A673 (cell line): ENCODE measurements around the gene RBBP8.

Experiments used
- CTCF ChIP-seq: fragments of 300-800, 200-600 bp; sonication (generic); conservative IDR thresholded peaks from 2 replicates; pipeline ENCODE4 v1.5.1; 2017; ENCODE audit warnings: low read depth, mild to moderate bottlenecking, antibody characterized with exemption, low read length, moderate library complexity, mixed read lengths
- EZH2 ChIP-seq: fragments of 200-600 bp; sonication (generic); IDR thresholded peaks from 2 replicates; pipeline ENCODE4 v1.6.1; 2017; ENCODE audit warnings: borderline replicate concordance, low read depth, mild to moderate bottlenecking, mixed read lengths, antibody characterized with exemption, low read length; ENCODE audit not compliant: poor library complexity, severe bottlenecking

- TF ChIP-seq CTCF (no peak), EZH2 (no peak)
Measured at GRCh38 chr18:23072079-23072478, 139.0 kb downstream of the RBBP8 start.
